Osteocyte (in vitro differentiated cells): Measurements from ENCODE around the gene ARHGAP19. TPM values are rescaled to one million over a fixed set of nuclear protein-coding genes. Genes with fewer than 3 reads are reported as not detected.

Experiments used
- DNase-seq: peaks from one replicate; pipeline ENCODE4 v3.0.0; 2021; ENCODE audit warnings: mixed read lengths; ENCODE audit not compliant: unreplicated experiment; ENCODE audit errors: extremely low spot score
- H3K27ac Mint-ChIP-seq: one replicate; pipeline ENCODE4 v1.8.0; 2021; ENCODE audit warnings: mild to moderate bottlenecking, mixed read lengths; ENCODE audit not compliant: unreplicated experiment
- H3K27me3 Mint-ChIP-seq: one replicate; pipeline ENCODE4 v1.8.0; 2021; ENCODE audit warnings: mixed read lengths; ENCODE audit not compliant: unreplicated experiment
- H3K36me3 Mint-ChIP-seq: one replicate; pipeline ENCODE4 v1.8.0; 2021; ENCODE audit warnings: mixed read lengths; ENCODE audit not compliant: unreplicated experiment
- H3K4me1 Mint-ChIP-seq: one replicate; pipeline ENCODE4 v1.8.0; 2021; ENCODE audit warnings: mixed read lengths; ENCODE audit not compliant: unreplicated experiment
- H3K4me3 Mint-ChIP-seq: one replicate; pipeline ENCODE4 v1.8.0; 2021; ENCODE audit warnings: mild to moderate bottlenecking, moderate library complexity, mixed read lengths; ENCODE audit not compliant: unreplicated experiment
- H3K9me3 Mint-ChIP-seq: one replicate; pipeline ENCODE4 v1.8.0; 2021; ENCODE audit warnings: mixed read lengths; ENCODE audit not compliant: unreplicated experiment
- CTCF ChIP-seq: fragments of 200-600 bp; sonication (generic); IDR thresholded peaks from 2 replicates; pipeline ENCODE4 v1.5.0; 2021; ENCODE audit warnings: antibody characterized with exemption, mild to moderate bottlenecking, moderate library complexity
- total RNA-seq: library from RNA; stranded (reverse); gene quantifications from 2 replicates; pipeline ENCODE4 v1.2.1, GENCODE V29; 2021

The ARHGAP19 gene
- total RNA-seq, 1 donor from 2014 or later = 5.5 TPM

DNA sequence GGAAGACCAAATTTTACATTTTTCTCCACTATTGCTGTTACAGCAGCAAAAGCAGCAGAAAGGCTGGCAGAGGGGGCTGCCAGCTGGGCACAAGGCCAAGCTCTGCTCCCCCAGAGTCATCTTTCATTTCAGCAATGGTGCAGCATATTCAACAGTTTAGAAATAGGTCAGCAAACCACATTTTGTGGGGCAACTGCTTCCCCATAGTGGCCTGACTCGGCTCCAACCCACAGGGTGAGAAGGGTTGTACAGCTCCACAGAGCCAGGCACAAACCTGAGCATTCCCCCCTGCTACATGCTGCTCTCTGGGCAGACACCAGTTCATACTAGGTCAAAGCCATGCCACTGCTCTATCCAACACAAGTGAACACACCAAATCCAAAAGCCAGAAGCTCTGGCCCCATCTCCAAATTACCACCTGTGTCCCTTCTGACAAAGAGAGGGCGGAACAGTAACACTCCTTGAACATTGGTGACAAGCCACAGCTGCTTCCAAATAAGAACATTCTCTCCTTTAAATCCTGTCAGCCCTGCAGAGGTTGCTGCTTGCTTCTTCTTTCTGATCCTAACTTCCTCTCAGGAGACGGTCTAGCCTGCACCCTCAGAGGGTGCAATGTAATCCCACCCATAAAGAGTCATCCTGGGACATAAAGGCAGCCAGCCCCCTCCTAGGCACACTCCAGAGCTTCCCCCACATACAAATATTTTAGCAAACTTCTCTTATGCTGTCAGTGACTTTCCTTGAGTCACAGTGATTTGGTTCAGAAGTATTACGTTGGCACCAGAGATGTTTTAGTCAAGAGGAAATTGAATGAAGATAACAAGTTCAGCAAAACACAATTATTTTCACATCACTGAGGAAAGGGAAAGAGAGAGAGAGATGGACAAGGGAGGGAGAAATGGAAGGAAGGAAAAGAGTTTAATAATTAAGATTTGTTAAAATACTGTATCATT lies 67.7 kb downstream of the ARHGAP19 start:
- Mint-ChIP-seq H3K27me3 (no peaks in the 10 kb centered on the region), H3K4me1 (no peaks in the 10 kb centered on the region), H3K4me3 (no peak overlapping the region), H3K27ac (no peak overlapping the region), H3K36me3 (peaks cover 2% of the 10 kb centered on the region), H3K9me3 (no peaks in the 10 kb centered on the region)
- no peak for TF ChIP-seq CTCF
- no peak for DNase-seq

DNA sequence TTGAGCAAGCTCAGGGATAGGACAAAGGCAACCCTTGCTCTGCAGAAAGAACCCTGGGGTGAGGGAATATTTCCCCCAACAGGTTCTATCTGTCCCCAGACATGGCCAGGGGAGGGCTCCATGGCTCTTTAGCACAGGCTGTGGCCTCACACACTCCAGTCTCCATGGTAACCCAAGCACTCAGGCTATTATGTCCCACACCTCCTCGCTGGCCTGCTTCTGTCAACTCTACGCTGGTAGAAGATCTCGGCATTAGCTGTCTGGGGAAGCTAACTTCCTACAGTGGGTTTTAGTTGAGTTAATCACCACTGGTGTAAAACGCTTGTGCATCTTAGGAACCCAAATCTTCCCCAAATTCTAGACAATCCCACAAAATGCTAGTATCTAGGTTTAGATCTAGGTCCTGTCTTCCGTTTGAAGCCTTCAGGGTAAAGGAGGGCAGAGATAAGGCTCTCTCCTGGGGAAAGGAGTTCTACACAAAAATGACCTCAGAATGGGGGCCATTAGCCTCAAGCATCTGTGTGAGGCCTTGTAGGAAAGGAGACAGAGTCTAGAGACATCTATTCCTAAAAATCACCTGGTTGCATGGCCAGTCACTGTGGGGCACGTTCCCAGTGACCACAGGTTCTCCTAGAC lies 70.0 kb downstream of the ARHGAP19 start:
- Mint-ChIP-seq H3K36me3 (peaks cover 2% of the 10 kb centered on the region), H3K9me3 (no peaks in the 10 kb centered on the region), H3K27me3 (no peaks in the 10 kb centered on the region), H3K4me3 (no peak overlapping the region), H3K4me1 (peaks cover 12% of the 10 kb centered on the region), H3K27ac (no peak overlapping the region)
- no peak for DNase-seq
- no peak for TF ChIP-seq CTCF

GRCh38 chr10:97220355-97220754 lies 72.1 kb downstream of the ARHGAP19 start:
- TF ChIP-seq CTCF = no peak
- no peaks in the 10 kb centered on the region for H3K9me3 Mint-ChIP-seq
- no peak overlapping the region for H3K27ac Mint-ChIP-seq
- no peaks in the 10 kb centered on the region for H3K27me3 Mint-ChIP-seq
- H3K4me3 Mint-ChIP-seq = no peak overlapping the region
- no peaks in the 10 kb centered on the region for H3K36me3 Mint-ChIP-seq
- peaks cover 12% of the 10 kb centered on the region for H3K4me1 Mint-ChIP-seq
- DNase-seq = no peak

- no peak for DNase-seq
- no peak overlapping the region for H3K4me3 Mint-ChIP-seq
- no peaks in the 10 kb centered on the region for H3K36me3 Mint-ChIP-seq
- no peaks in the 10 kb centered on the region for H3K27me3 Mint-ChIP-seq
- no peaks in the 10 kb centered on the region for H3K9me3 Mint-ChIP-seq
- no peak overlapping the region for H3K27ac Mint-ChIP-seq
- no peak for TF ChIP-seq CTCF
- H3K4me1 Mint-ChIP-seq = peaks cover 12% of the 10 kb centered on the region
Measured at GRCh38 chr10:97217299-97217698, 75.1 kb downstream of the ARHGAP19 start.

DNA sequence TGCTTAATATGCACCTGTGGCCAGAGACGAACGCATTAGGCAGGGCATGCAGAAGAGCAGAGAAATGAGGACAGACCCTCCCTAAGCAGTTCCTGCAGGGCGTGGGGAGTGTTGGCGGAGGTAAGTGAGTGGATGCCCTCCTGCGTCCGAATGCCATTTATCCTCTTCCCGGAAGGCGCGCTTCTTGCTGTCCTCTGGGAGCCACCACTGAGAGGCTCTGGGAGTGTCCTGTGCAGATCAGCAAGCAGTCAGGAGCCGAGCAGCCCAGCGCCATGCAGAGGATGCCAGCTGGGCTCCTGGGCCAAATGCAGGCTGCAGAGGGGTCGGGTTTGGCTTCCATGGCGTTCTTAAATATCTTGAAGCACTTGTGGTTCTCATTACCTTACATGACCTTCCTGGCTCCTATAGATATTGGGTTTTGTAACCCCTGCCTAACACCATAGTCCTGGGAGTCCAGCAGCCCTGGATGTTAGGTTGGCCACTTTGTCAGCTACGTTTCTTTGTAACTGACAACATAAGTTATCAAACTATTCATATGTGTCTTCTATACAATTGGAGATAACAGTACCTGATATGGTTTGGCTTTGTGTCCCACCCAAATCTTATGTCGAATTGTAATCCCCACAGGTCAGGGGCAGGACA lies 76.7 kb downstream of the ARHGAP19 start:
- Mint-ChIP-seq H3K4me1 (peaks cover 12% of the 10 kb centered on the region), H3K27me3 (no peaks in the 10 kb centered on the region), H3K36me3 (no peaks in the 10 kb centered on the region), H3K9me3 (no peaks in the 10 kb centered on the region), H3K4me3 (no peak overlapping the region), H3K27ac (no peak overlapping the region)
- no peak for TF ChIP-seq CTCF
- peak; percentile 62 for DNase-seq
